Esophagus squamous epithelium (tissue), 5 donors: ENCODE measurements around the gene ASPA. TPM values are rescaled to one million over a fixed set of nuclear protein-coding genes. Genes with fewer than 3 reads are reported as not detected.

ENCODE experiments used
- DNase-seq: peaks from one replicate; lab custom pipeline; 2025; lab: John Stamatoyannopoulos, UW
- H3K27ac ChIP-seq, 4 donors: fragments of 200-600 bp; sonication (generic); one replicate each; pipeline ENCODE4 v1.5.1; 2016 to 2019; ENCODE audit warnings: mild to moderate bottlenecking in 1 of 4
- H3K27me3 ChIP-seq, 4 donors: fragments of 200-600 bp; sonication (generic); 1 replicate in 3 of 4; 2 replicates in 1 of 4; pipeline versions ENCODE4 v1.5.1 to v1.6.0; 2017 to 2021; ENCODE audit warnings: antibody characterized with exemption in 1 of 4
- H3K36me3 ChIP-seq, 3 donors: fragments of 200-600 bp; sonication (generic); one replicate each; pipeline ENCODE4 v1.5.1; 2016 to 2019
- H3K4me1 ChIP-seq, 3 donors: fragments of 200-600 bp; sonication (generic); one replicate each; pipeline ENCODE4 v1.5.1; 2017 to 2019
- H3K4me3 ChIP-seq, 4 donors: fragments of 200-600 bp; sonication (generic); 1 replicate in 3 of 4; 2 replicates in 1 of 4; pipeline ENCODE4 v1.5.1; 2016 to 2019; ENCODE audit warnings: mild to moderate bottlenecking in 2 of 4, moderate library complexity in 1 of 4
- H3K9me3 ChIP-seq, 3 donors: fragments of 200-600 bp; sonication (generic); one replicate each; pipeline ENCODE4 v1.5.1; 2016 to 2019
- POLR2A ChIP-seq, 4 donors: fragments of 450-650 bp; IDR thresholded peaks; one replicate each; pipeline ENCODE4 v1.6.1; 2017; ENCODE audit warnings: antibody characterized with exemption in 4 of 4, mild to moderate bottlenecking in 4 of 4, moderate library complexity in 3 of 4
- WGBS, 2 donors: methylation state at CpG; one replicate each; pipeline ENCODE4 v1.1.5; 2018; 5-methylcytosine and 5-hydroxymethylcytosine counted together
- intact Hi-C: fragments of 100-400 bp; cut with DNase I; formaldehyde crosslinking; loops from one replicate; pipeline ENCODE4 v1.15.0; 2022
- total RNA-seq, 4 donors: library from RNA; depleted of rRNA; stranded (reverse); fragments of >200 nt; gene quantifications; one replicate each; pipeline ENCODE4 v1.1.0, GENCODE V29; 2016
- TF ChIP-seq, protein P1 (sequence below), 6 experiments: fragments of 450-650 bp in 4 of 6; fragments of 200-600 bp in 2 of 6; sonication (generic) in 2 of 6; IDR thresholded peaks; one replicate each; pipeline ENCODE4 v1.5.1; 2016 to 2019; ENCODE audit warnings: antibody characterized with exemption in 6 of 6, mild to moderate bottlenecking in 4 of 6, moderate library complexity in 4 of 6
- donor health status: DM: yes; HTN: yes; CAD: no.

Gene ASPA
- total RNA-seq, 4 donors from 2014 or later = 0.22 to 0.76 (median 0.23) TPM; not detected in 1

GRCh38 chr17:3472137-3472536, 3.7 kb upstream of the ASPA start:
- H3K27me3 ChIP-seq = no peaks in the 10 kb centered on the region
- H3K27ac ChIP-seq = no peak overlapping the region
- H3K9me3 ChIP-seq = no peaks in the 10 kb centered on the region
- H3K4me1 ChIP-seq = peaks cover 0 to 26% (median 0%) of the 10 kb centered on the region in 3 donors
- H3K4me3 ChIP-seq = no peak overlapping the region
- intact Hi-C loops = no loop called here
- no peaks in the 10 kb centered on the region for H3K36me3 ChIP-seq
- TF ChIP-seq, protein P1, sequence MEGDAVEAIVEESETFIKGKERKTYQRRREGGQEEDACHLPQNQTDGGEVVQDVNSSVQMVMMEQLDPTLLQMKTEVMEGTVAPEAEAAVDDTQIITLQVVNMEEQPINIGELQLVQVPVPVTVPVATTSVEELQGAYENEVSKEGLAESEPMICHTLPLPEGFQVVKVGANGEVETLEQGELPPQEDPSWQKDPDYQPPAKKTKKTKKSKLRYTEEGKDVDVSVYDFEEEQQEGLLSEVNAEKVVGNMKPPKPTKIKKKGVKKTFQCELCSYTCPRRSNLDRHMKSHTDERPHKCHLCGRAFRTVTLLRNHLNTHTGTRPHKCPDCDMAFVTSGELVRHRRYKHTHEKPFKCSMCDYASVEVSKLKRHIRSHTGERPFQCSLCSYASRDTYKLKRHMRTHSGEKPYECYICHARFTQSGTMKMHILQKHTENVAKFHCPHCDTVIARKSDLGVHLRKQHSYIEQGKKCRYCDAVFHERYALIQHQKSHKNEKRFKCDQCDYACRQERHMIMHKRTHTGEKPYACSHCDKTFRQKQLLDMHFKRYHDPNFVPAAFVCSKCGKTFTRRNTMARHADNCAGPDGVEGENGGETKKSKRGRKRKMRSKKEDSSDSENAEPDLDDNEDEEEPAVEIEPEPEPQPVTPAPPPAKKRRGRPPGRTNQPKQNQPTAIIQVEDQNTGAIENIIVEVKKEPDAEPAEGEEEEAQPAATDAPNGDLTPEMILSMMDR (IDR thresholded peaks at IDR 0.05) = no peak
- TF ChIP-seq POLR2A (IDR thresholded peaks at IDR 0.05) = no peak
- no peak for DNase-seq
- 87 to 91% methylated on average over 11 of the region's 21 CpGs for WGBS, 2 donors

GRCh38 chr17:3474212-3474611, 1.6 kb upstream of the ASPA start:
- peaks cover 0 to 32% (median 0%) of the 10 kb centered on the region in 3 donors for H3K4me1 ChIP-seq
- H3K9me3 ChIP-seq = no peaks in the 10 kb centered on the region
- WGBS, 2 donors = 31 to 34% methylated on average over 3 of the region's 3 CpGs
- no peak for DNase-seq
- TF ChIP-seq, protein P1 (IDR thresholded peaks at IDR 0.05) = no peak
- TF ChIP-seq POLR2A (IDR thresholded peaks at IDR 0.05) = no peak
- no peak overlapping the region for H3K4me3 ChIP-seq
- H3K27me3 ChIP-seq = no peaks in the 10 kb centered on the region
- H3K36me3 ChIP-seq = no peaks in the 10 kb centered on the region
- H3K27ac ChIP-seq = peak overlapping the region in 2 of 4 donors; percentile 60 to 62
- intact Hi-C loops = no loop called here

- no peak for DNase-seq
- Histone ChIP-seq H3K36me3 (no peaks in the 10 kb centered on the region), H3K4me3 (peak overlapping the region in 2 of 4 donors; percentile 38 to 62), H3K4me1 (peaks cover 0 to 32% (median 0%) of the 10 kb centered on the region in 3 donors), H3K27ac (peak overlapping the region in 3 of 4 donors; percentile 60 to 76 (median 62)), H3K9me3 (no peaks in the 10 kb centered on the region), H3K27me3 (no peaks in the 10 kb centered on the region)
- WGBS, 2 donors = 67 to 79% methylated on average over 4 of the region's 4 CpGs
- intact Hi-C loops = no loop called here
- TF ChIP-seq, protein P1 (IDR thresholded peaks at IDR 0.05) = no peak
- TF ChIP-seq POLR2A (IDR thresholded peaks at IDR 0.05) = no peak
Observed at GRCh38 chr17:3475251-3475685, 529 bp upstream of the ASPA start.

DNA sequence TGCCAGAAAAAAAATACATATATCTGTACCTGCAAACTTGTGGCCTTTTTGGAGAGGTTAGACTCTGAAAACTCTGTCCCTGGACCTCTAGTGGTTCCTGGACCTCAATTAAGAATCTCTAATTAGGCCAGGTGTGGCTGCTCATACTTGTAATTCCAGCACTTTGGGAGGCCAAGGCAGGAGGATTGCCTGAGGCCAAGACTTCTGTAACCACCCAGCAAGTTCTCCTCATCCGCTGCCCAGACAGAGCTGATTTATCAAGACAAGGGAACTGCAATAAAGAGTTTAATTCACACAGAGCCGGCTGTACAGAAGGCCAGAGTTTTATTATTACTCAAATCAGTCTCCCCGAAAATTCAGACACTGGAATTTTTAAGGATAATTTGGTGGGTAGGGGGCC, 4.2 kb downstream of the ASPA start:
- peaks cover 0 to 22% (median 0%) of the 10 kb centered on the region in 3 donors for H3K4me1 ChIP-seq
- no peak overlapping the region for H3K27ac ChIP-seq
- H3K9me3 ChIP-seq = no peaks in the 10 kb centered on the region
- intact Hi-C loops = no loop called here
- TF ChIP-seq, protein P1 (IDR thresholded peaks at IDR 0.05) = no peak
- no peak for TF ChIP-seq POLR2A (IDR thresholded peaks at IDR 0.05)
- DNase-seq = no peak
- H3K36me3 ChIP-seq = no peaks in the 10 kb centered on the region
- H3K4me3 ChIP-seq = no peak overlapping the region
- 85 to 90% methylated on average over 3 of the region's 3 CpGs for WGBS, 2 donors
- H3K27me3 ChIP-seq = no peaks in the 10 kb centered on the region

DNA sequence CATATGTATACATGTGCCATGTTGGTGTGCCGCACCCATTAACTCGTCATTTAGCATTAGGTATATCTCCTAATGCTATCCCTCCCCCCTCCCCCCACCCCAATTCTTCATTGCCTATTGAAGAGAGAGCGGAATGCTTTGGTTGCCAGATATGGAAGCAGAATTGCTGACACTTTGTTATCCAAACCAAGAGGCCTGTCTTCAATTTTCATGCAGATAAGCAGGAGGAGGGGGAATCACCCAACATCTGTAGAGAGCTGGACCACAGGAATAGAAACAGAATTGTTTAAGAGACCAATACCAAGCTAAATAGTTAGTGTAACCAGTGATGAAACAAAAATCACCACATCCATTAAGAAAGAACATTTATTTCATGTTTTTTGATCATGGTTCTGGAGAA, 7.1 kb downstream of the ASPA start:
- H3K36me3 ChIP-seq = no peaks in the 10 kb centered on the region
- no peak overlapping the region for H3K27ac ChIP-seq
- H3K9me3 ChIP-seq = no peaks in the 10 kb centered on the region
- H3K4me1 ChIP-seq = no peaks in the 10 kb centered on the region
- WGBS, 2 donors = 25 to 46% methylated on average over 2 of the region's 3 CpGs
- intact Hi-C loops = no loop called here
- no peak overlapping the region for H3K4me3 ChIP-seq
- H3K27me3 ChIP-seq = no peaks in the 10 kb centered on the region
- DNase-seq = no peak
- no peak for TF ChIP-seq POLR2A (IDR thresholded peaks at IDR 0.05)
- TF ChIP-seq, protein P1 (IDR thresholded peaks at IDR 0.05) = no peak
